Gastrocnemius medialis (tissue), 4 donors: ENCODE results near the gene BIRC7.

Source experiments
- CTCF ChIP-seq, 5 experiments: fragments of 450-650 bp in 3 of 5; fragments of 200-600 bp in 2 of 5; sonication (generic) in 2 of 5; IDR thresholded peaks in 4 of 5; conservative IDR thresholded peaks in 1 of 5; 1 replicate in 4 of 5; 2 replicates in 1 of 5; pipeline ENCODE4 v1.5.1; 2016 to 2019; ENCODE audit warnings: antibody characterized with exemption in 5 of 5, mild to moderate bottlenecking in 3 of 5, moderate library complexity in 3 of 5
- POLR2A ChIP-seq, 2 donors: fragments of 450-650 bp; IDR thresholded peaks; one replicate each; pipeline ENCODE4 v1.6.1; 2017; ENCODE audit warnings: antibody characterized with exemption in 2 of 2, mild to moderate bottlenecking in 2 of 2, moderate library complexity in 2 of 2

GRCh38 chr20:63202811-63203526 is 32.7 kb upstream of the BIRC7 start:
- TF ChIP-seq CTCF (IDR thresholded peaks at IDR 0.05 in 4 of 5, conservative IDR thresholded peaks at IDR 0.05 in 1 of 5), result no peak
- TF ChIP-seq POLR2A (IDR thresholded peaks at IDR 0.05), result no peak
